GM19372 (cell line): ENCODE data around the gene RCVRN.

Experiments
- ATAC-seq: cut with Tn5 transposase; IDR thresholded peaks from one replicate; pipeline ENCODE4 v1.9.1; 2021; ENCODE audit warnings: mild to moderate bottlenecking, low read depth, moderate library complexity; ENCODE audit not compliant: unreplicated experiment

The RCVRN gene

DNA sequence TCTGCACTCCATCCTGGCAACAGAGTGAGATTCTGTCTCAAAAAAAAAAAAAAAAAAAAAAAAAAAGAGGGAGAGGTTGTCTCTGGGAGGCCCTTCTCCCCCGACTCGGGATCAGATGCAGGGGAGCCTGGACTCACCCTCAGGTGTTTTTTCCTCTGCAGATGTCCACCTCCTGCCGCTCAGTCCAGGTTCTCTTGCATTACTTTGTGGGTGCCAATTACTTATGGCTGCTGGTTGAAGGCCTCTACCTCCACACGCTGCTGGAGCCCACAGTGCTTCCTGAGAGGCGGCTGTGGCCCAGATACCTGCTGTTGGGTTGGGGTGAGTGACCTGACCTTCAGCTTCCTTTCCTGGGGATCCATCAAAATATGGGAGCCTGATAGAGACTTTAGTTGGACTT is 45.3 kb downstream of the RCVRN start:
- no peak for ATAC-seq

- ATAC-seq: no peak
These were observed 50.0 kb downstream of the RCVRN start for GRCh38 chr17:9855036-9855435.

- ATAC-seq: no peak
These were observed 50.8 kb downstream of the RCVRN start for GRCh38 chr17:9854255-9854654.

DNA sequence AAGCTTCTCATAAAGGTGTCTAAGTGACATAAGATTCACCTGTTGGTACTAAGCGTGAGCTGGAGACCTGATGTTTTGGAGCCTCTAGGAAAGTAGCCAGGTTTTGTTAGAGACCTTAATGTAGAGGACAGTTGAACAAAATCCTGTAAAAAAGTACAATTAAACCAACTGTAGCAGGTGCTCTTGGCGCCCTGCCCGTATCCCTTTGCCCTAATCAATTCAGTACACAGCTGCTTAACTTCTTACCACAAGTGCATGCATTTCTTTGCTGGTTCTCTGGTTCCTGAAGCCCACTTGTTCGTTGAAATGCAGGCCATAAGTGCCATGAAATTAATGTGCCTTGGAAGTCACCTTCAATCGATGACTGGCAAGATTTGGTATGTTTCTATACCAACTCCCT is 54.9 kb downstream of the RCVRN start:
- ATAC-seq: no peak
